CD4-positive, CD25-positive, alpha-beta regulatory T cell (primary cell): ENCODE data around the gene IRGC. TPM values are rescaled to one million over a fixed set of nuclear protein-coding genes. Genes with fewer than 3 reads are reported as not detected.
A peak's percentile ranks its signal among the peaks of the same experiment; 100 is the strongest.

ENCODE experiments used
- ATAC-seq, 2 donors: fragments of 150-1000 bp; cut with Tn5 transposase; one replicate each; pipeline ENCODE4 v1.10.0; 2021; ENCODE audit warnings: low read depth in 2 of 2, moderate number of reproducible peaks in 2 of 2, moderate library complexity in 1 of 2
- DNase-seq, 3 donors: peaks; one replicate each; pipeline versions ENCODE4 v3.0.0 to v3.0.0-alpha.2; 2012 to 2022; ENCODE audit warnings: mixed read lengths in 1 of 3
- H3K27ac ChIP-seq: one replicate; pipeline ENCODE4 v1.7.0; 2013; ENCODE audit warnings: mild to moderate bottlenecking, low read length; ENCODE audit not compliant: insufficient read depth, poor library complexity, severe bottlenecking
- H3K27me3 ChIP-seq: one replicate; pipeline ENCODE4 v1.7.0; 2013; ENCODE audit warnings: low read length; ENCODE audit not compliant: control insufficient read depth, insufficient read depth
- H3K36me3 ChIP-seq: one replicate; pipeline ENCODE4 v1.7.0; 2013; ENCODE audit warnings: mild to moderate bottlenecking, low read length, moderate library complexity; ENCODE audit not compliant: control insufficient read depth, insufficient read depth
- H3K4me1 ChIP-seq: 2 replicates; pipeline ENCODE4 v1.7.0; 2013; ENCODE audit warnings: mild to moderate bottlenecking, low read length; ENCODE audit not compliant: insufficient read depth, control insufficient read depth, poor library complexity, severe bottlenecking
- H3K4me3 ChIP-seq: one replicate; pipeline ENCODE4 v1.7.0; 2013; ENCODE audit warnings: low read depth, mild to moderate bottlenecking, low read length, moderate library complexity
- H3K9me3 ChIP-seq, 2 experiments: 1 replicate in 1 of 2; 2 replicates in 1 of 2; pipeline ENCODE4 v1.7.0; 2013; ENCODE audit warnings: low read length in 2 of 2, mild to moderate bottlenecking in 1 of 2, moderate library complexity in 1 of 2; ENCODE audit not compliant: control insufficient read depth in 2 of 2
- H3K27ac Mint-ChIP-seq, 3 donors: one replicate each; pipeline ENCODE4 v1.8.0; 2020 to 2022; ENCODE audit warnings: mild to moderate bottlenecking in 3 of 3, mixed read lengths in 3 of 3, moderate library complexity in 2 of 3
- H3K27me3 Mint-ChIP-seq: one replicate; pipeline ENCODE4 v1.8.0; 2022; ENCODE audit warnings: mild to moderate bottlenecking, mixed read lengths
- H3K36me3 Mint-ChIP-seq: one replicate; pipeline ENCODE4 v1.8.0; 2020; ENCODE audit warnings: mixed read lengths
- H3K4me1 Mint-ChIP-seq, 4 donors: one replicate each; pipeline ENCODE4 v1.8.0; 2020 to 2022; ENCODE audit warnings: mixed read lengths in 4 of 4, mild to moderate bottlenecking in 1 of 4
- H3K4me3 Mint-ChIP-seq, 4 donors: one replicate each; pipeline ENCODE4 v1.8.0; 2020 to 2022; ENCODE audit warnings: mild to moderate bottlenecking in 4 of 4, mixed read lengths in 4 of 4, moderate library complexity in 3 of 4
- H3K9me3 Mint-ChIP-seq, 7 donors: one replicate each; pipeline ENCODE4 v1.8.0; 2020 to 2022; ENCODE audit warnings: mixed read lengths in 7 of 7, mild to moderate bottlenecking in 3 of 7, moderate library complexity in 2 of 7
- polyA plus RNA-seq, 4 donors: library from polyadenylated mRNA; unstranded; fragments of 300-500 nt; fragmentation: Illumina TruSeq; gene quantifications; one replicate each; pipeline ENCODE4 v1.2.3, GENCODE V29; 2021
- total RNA-seq: library from RNA; stranded (reverse); gene quantifications from one replicate; pipeline ENCODE4 v1.2.3, GENCODE V29; 2022

Gene IRGC
- total and polyA plus RNA-seq, 5 donors from 2014 or later, result not detected

DNA sequence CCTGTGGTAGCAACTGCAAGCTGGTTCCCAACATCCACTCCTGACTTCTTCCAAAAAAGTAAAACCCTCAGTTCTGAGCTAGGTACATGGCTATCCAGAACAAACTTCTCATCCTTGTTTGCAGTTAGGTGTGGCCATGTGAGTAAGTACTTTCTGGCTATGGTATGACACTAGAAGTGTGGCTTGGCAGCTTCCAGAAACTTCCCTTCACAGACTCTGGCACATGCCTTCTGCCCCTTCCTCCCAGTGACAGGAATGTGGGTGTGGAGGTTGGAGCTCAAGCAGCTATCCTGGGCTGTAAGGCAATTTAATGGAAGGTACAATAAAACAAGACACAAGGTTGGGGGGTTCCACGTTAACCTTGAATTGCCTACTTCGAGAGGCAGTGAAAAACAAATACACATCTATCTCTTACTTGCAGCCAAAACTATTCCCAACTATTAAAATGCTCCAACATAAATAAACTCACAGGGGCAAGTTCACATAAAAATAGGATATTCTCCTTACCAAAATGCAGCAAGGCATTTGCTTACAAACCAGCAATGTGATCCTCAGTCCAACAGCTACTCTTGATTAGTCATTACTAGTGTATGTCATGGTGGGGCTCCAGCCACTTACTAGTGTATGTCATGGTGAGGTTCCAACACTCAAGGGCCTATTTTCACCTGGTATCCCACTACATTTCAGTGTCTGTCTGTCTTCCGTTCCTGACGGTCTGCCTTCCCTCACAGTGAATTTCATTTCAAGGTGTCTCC, 35.8 kb downstream of the IRGC start:
- no peak for DNase-seq
- no peaks in the 10 kb centered on the region for H3K27me3 ChIP-seq
- H3K4me1 ChIP-seq, result peaks cover 54% of the 10 kb centered on the region
- H3K9me3 ChIP-seq, result no peaks in the 10 kb centered on the region
- H3K27me3 Mint-ChIP-seq, result peaks cover 4% of the 10 kb centered on the region
- H3K4me3 ChIP-seq, result no peak overlapping the region
- peak overlapping the region in 2 of 4 donors; percentile 71 to 98 for H3K4me3 Mint-ChIP-seq
- H3K27ac Mint-ChIP-seq, result peak overlapping the region; percentile 11 to 79 (median 15)
- H3K36me3 ChIP-seq, result peaks cover 44% of the 10 kb centered on the region
- peak overlapping the region; percentile 99 for H3K27ac ChIP-seq
- no peak for ATAC-seq
- no peaks in the 10 kb centered on the region for H3K9me3 Mint-ChIP-seq
- H3K4me1 Mint-ChIP-seq, result peaks cover 3 to 72% (median 38%) of the 10 kb centered on the region in 4 donors
- H3K36me3 Mint-ChIP-seq, result peaks cover 26% of the 10 kb centered on the region

DNA sequence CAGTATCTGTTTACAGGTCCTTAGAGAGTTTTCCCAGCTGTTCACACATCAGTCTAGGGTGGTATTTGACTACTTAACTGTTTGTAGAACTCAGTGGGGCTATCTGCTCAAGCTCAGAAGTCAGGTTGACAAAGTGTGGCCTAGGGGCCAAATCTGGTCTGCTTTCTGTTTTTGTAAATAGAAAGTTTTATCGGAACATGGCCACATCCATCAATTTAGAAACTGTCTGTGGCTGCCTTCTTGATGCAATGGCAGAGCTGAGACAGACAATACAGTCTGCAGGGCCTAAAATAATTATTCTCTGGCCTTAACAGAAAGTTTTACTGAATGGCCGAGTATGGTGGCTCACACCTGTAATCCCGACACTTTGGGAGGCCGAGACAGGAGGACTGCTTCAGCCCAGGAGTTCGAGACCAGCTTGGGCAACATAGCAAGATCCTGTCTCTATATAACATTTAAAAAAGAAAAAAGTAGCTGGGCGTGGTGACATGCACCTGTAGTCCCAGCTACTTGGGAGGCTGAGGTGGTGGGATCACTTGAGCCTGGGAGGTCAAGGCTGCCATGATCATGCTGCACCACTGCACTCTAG, 36.5 kb downstream of the IRGC start:
- ATAC-seq (no peak), DNase-seq (no peak)
- Histone ChIP-seq H3K4me3 (peak overlapping the region; percentile 24), H3K27me3 (no peaks in the 10 kb centered on the region), H3K27ac (peak overlapping the region; percentile 99), H3K4me1 (peaks cover 52% of the 10 kb centered on the region), H3K9me3 (no peaks in the 10 kb centered on the region), H3K36me3 (peaks cover 37% of the 10 kb centered on the region)
- Mint-ChIP-seq H3K4me1 (peaks cover 3 to 74% (median 40%) of the 10 kb centered on the region in 4 donors), H3K36me3 (peaks cover 26% of the 10 kb centered on the region), H3K27ac (peak overlapping the region in 2 of 3 donors; percentile 66 to 98), H3K4me3 (peak overlapping the region; percentile 73 to 98 (median 97)), H3K9me3 (no peaks in the 10 kb centered on the region), H3K27me3 (peaks cover 4% of the 10 kb centered on the region)

DNA sequence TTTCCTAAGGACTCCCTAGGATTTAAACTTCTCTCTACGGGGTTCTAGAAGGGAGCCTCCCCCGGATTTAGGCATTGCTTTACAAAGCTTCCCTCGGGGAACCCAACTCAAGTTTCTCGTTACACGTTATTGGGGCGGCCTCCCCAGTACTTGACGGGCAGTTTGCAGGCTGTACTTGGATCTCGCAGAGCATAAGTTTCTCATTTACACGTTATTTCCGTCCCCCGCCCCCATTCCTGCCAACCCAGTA, 38.3 kb downstream of the IRGC start:
- peak overlapping the region; percentile 99 for H3K27ac ChIP-seq
- peak overlapping the region; percentile 89 for H3K4me3 ChIP-seq
- Mint-ChIP-seq H3K27ac (peak overlapping the region; percentile 66 to 99 (median 98)), H3K36me3 (peaks cover 14% of the 10 kb centered on the region), H3K9me3 (no peaks in the 10 kb centered on the region), H3K4me1 (peaks cover 3 to 65% (median 36%) of the 10 kb centered on the region in 4 donors), H3K4me3 (peak overlapping the region; percentile 96 to 99 (median 98)), H3K27me3 (peaks cover 4% of the 10 kb centered on the region)
- H3K9me3 ChIP-seq, result no peaks in the 10 kb centered on the region
- peak in 1 of 2 donors; percentile 25 for ATAC-seq
- H3K4me1 ChIP-seq, result peaks cover 44% of the 10 kb centered on the region
- peaks cover 22% of the 10 kb centered on the region for H3K36me3 ChIP-seq
- H3K27me3 ChIP-seq, result no peaks in the 10 kb centered on the region
- no peak for DNase-seq

DNA sequence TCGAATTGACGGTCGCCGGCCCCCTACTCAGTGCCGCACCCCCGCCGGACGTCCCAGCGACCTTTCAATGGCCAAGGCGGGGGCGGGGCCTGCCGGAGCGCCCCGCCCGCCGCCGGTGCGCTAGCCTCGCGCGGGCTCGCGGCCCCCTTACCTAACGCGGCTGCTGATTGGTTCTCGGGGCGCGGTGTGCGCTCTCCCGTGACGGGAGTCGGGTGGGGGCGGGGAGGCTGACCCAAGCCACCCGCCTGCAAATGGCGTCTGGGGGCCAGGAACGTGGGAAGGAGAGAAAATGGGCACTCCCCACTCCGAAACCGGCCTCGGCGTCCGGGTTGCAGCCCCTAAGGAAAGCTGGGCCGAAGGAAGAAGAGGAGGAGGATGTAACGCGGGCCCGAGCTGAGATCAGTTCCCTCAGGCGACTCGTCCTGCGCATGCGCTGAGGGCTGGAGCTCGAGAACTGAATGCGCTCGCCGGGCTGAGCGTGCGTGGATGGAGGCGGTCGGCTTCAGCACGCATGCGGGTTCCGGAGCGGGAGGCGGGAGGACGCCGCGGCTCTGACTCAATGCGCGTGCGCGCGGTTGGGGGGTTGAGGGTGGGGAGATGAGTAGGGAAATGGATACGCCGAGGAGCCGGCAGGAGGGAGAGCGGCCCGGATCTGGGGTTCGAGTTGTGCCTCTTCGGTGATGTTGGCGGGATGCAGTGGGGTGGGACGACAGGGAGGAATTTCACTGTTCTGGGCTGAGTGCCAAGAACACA, 38.8 kb downstream of the IRGC start, which contains the start of gene SMG9:
TSS of gene SMG9 (minus strand) at position 460 of the 753 bp plus-strand sequence. CDS start 4,221 bp downstream, outside the sequence.
- Histone ChIP-seq H3K4me1 (peaks cover 44% of the 10 kb centered on the region), H3K36me3 (peaks cover 17% of the 10 kb centered on the region), H3K9me3 (no peaks in the 10 kb centered on the region), H3K27ac (peak within 1 kb of the TSS; percentile 99), H3K27me3 (no peaks in the 10 kb centered on the region), H3K4me3 (peak within 1 kb of the TSS; percentile 89)
- no peaks in the 10 kb centered on the region for H3K9me3 Mint-ChIP-seq
- peaks cover 4% of the 10 kb centered on the region for H3K27me3 Mint-ChIP-seq
- DNase-seq (peak; percentile 97 to 99 (median 98)), ATAC-seq (peak; percentile 87 to 88)
- peaks cover 3 to 66% (median 39%) of the 10 kb centered on the region in 4 donors for H3K4me1 Mint-ChIP-seq
- peak within 1 kb of the TSS; percentile 98 to 99 (median 99) for H3K27ac Mint-ChIP-seq
- peak within 1 kb of the TSS; percentile 96 to 99 (median 98) for H3K4me3 Mint-ChIP-seq
- peaks cover 12% of the 10 kb centered on the region for H3K36me3 Mint-ChIP-seq

DNA sequence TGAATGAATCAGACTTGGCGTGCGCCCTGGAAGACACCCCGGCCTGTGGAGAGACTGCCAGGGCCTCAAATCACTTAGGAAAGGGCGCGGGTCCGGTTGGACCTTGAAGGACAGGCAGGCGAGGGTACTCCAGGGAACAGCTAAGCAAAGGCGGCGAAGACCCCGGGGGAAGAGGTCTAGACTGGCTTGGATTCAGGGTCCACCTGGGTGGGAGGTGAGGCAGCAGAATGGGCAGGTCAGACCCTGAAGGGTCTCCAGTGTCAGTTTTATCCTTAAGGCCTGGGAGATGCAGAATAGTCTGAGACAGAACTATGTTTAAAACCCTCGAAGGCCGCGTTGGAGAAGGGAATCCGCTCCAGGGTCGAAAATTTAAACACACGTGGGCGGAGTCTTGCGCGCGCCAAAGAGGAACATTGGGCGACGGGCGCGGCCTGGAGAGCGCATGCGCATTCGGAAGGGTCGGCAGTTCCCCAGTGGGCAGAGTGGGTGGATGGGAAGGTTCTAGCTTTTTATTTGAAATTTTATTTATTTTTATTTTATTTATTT, 39.5 kb downstream of the IRGC start:
- H3K4me1 ChIP-seq, result peaks cover 44% of the 10 kb centered on the region
- no peaks in the 10 kb centered on the region for H3K9me3 ChIP-seq
- ATAC-seq (no peak), DNase-seq (peak; percentile 74 to 85 (median 77))
- peaks cover 10% of the 10 kb centered on the region for H3K36me3 ChIP-seq
- H3K27me3 ChIP-seq, result no peaks in the 10 kb centered on the region
- peaks cover 7% of the 10 kb centered on the region for H3K36me3 Mint-ChIP-seq
- peak overlapping the region; percentile 96 to 99 (median 98) for H3K4me3 Mint-ChIP-seq
- peak overlapping the region; percentile 98 to 99 (median 99) for H3K27ac Mint-ChIP-seq
- H3K9me3 Mint-ChIP-seq, result no peaks in the 10 kb centered on the region
- peak overlapping the region; percentile 99 for H3K27ac ChIP-seq
- peaks cover 4% of the 10 kb centered on the region for H3K27me3 Mint-ChIP-seq
- H3K4me3 ChIP-seq, result peak overlapping the region; percentile 79
- H3K4me1 Mint-ChIP-seq, result peaks cover 3 to 61% (median 38%) of the 10 kb centered on the region in 4 donors

DNA sequence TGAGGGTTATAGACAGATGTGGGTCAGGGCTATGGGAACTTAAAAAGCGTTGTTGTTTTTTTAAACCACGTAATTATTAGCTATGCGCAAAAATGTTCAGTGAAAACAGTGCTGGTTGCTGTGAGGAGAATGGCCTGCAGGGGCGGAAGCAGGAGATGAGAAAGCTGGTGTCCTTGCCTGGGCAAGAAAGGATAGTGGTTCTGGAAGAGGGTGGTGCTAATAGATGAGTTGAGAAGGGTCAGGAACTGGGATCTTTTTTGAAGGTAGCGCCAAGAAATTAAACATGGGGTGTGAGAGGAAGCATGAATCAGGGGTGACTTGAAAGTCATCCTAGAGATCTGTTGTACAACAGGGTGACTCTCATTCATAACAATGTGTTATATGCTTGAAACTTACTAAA, 43.6 kb downstream of the IRGC start:
- no peak overlapping the region for H3K4me3 ChIP-seq
- no peak for ATAC-seq
- no peaks in the 10 kb centered on the region for H3K36me3 Mint-ChIP-seq
- H3K27me3 Mint-ChIP-seq, result peaks cover 3% of the 10 kb centered on the region
- H3K4me3 Mint-ChIP-seq, result peak overlapping the region in 2 of 4 donors; percentile 7 to 14
- H3K4me1 ChIP-seq, result peaks cover 23% of the 10 kb centered on the region
- no peaks in the 10 kb centered on the region for H3K27me3 ChIP-seq
- no peaks in the 10 kb centered on the region for H3K9me3 ChIP-seq
- no peak for DNase-seq
- H3K27ac ChIP-seq, result no peak overlapping the region
- H3K4me1 Mint-ChIP-seq, result peaks cover 8 to 47% (median 30%) of the 10 kb centered on the region in 4 donors
- H3K36me3 ChIP-seq, result no peaks in the 10 kb centered on the region
- H3K27ac Mint-ChIP-seq, result no peak overlapping the region
- H3K9me3 Mint-ChIP-seq, result no peaks in the 10 kb centered on the region

DNA sequence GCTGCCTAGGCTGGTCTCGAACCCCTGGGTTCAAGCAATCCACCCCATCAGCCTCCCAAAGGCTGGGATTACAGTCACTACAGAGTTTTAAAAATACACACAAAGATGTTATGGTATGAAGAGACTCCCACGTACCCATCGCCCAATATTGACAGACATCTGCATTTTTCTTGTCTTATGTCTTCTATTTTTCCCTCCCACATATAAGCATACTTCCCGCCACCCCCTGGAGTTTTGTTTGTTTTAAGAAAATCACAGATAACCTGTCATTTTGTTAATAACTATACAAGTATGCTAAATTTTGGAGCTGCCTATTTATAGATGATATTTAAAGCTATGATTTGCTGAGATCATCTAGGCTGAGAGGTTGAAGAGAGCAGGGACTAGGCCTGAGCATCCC, 45.1 kb downstream of the IRGC start:
- H3K9me3 Mint-ChIP-seq, result no peaks in the 10 kb centered on the region
- DNase-seq (no peak), ATAC-seq (no peak)
- H3K27me3 Mint-ChIP-seq, result no peaks in the 10 kb centered on the region
- H3K27ac Mint-ChIP-seq, result peak overlapping the region in 2 of 3 donors; percentile 8 to 88
- H3K36me3 ChIP-seq, result no peaks in the 10 kb centered on the region
- H3K4me3 ChIP-seq, result no peak overlapping the region
- peaks cover 26% of the 10 kb centered on the region for H3K4me1 ChIP-seq
- no peaks in the 10 kb centered on the region for H3K9me3 ChIP-seq
- H3K4me3 Mint-ChIP-seq, result no peak overlapping the region
- no peaks in the 10 kb centered on the region for H3K27me3 ChIP-seq
- peaks cover 8 to 50% (median 37%) of the 10 kb centered on the region in 4 donors for H3K4me1 Mint-ChIP-seq
- H3K27ac ChIP-seq, result no peak overlapping the region
- no peaks in the 10 kb centered on the region for H3K36me3 Mint-ChIP-seq
